ENCODE data around the gene SAMD4B. TPM values are rescaled to one million over a fixed set of nuclear protein-coding genes. Genes with fewer than 3 reads are reported as not detected.
A peak's percentile ranks its signal among the peaks of the same experiment; 100 is the strongest.

Gene SAMD4B
- total and polyA plus RNA-seq, 9 of the 15 experiments (the other 6 are each of a cell fraction or from before 2014, with no cell fraction given): 3.4 to 90.5 (median 38.0) TPM

DNA sequence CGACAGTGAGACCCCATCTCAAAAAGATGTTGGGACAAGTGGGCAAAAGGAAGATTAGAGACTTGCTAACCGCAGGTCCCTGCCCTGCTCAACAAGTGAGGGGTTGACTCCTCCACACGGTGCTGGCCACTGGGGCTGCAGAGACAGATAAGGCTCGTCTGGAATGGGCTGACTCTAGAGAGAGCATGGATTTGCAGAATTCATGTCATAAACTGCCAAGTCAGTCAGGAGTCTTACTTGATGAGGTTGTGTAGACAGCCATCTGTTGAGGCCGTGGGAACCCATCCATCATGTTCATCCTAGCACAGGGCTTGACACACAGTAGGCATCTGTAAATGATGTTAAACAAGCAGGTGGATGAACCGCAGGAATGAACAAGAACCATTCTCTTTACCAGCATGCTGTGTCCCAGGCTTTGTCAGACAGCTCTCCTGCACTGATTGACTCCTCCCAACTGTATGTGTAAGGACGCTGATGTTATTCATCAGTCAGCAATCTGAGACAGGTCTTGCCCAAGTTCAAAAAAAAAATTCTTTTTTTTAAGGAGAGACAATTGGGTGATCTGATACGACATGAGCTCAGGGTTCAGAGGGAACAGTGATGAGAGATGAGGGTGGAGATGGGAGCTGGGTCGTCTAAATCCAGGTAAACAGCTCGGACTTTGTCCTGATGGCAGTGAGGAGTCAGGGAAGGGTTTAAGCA is 39.8 kb downstream of the SAMD4B start (continued):
- TF ChIP-seq, protein P1, sequence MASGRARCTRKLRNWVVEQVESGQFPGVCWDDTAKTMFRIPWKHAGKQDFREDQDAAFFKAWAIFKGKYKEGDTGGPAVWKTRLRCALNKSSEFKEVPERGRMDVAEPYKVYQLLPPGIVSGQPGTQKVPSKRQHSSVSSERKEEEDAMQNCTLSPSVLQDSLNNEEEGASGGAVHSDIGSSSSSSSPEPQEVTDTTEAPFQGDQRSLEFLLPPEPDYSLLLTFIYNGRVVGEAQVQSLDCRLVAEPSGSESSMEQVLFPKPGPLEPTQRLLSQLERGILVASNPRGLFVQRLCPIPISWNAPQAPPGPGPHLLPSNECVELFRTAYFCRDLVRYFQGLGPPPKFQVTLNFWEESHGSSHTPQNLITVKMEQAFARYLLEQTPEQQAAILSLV (tag; IDR thresholded peaks at IDR 0.05): no peak
- TF ChIP-seq, protein P2, sequence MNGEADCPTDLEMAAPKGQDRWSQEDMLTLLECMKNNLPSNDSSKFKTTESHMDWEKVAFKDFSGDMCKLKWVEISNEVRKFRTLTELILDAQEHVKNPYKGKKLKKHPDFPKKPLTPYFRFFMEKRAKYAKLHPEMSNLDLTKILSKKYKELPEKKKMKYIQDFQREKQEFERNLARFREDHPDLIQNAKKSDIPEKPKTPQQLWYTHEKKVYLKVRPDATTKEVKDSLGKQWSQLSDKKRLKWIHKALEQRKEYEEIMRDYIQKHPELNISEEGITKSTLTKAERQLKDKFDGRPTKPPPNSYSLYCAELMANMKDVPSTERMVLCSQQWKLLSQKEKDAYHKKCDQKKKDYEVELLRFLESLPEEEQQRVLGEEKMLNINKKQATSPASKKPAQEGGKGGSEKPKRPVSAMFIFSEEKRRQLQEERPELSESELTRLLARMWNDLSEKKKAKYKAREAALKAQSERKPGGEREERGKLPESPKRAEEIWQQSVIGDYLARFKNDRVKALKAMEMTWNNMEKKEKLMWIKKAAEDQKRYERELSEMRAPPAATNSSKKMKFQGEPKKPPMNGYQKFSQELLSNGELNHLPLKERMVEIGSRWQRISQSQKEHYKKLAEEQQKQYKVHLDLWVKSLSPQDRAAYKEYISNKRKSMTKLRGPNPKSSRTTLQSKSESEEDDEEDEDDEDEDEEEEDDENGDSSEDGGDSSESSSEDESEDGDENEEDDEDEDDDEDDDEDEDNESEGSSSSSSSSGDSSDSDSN (IDR thresholded peaks at IDR 0.05; ENCODE audit: borderline replicate concordance in 1 of 2, low read depth in 2 of 2, low read length in 2 of 2): no peak
- TF ChIP-seq POLR2A (conservative IDR thresholded peaks at IDR 0.05) (no peak), MAFK (IDR thresholded peaks at IDR 0.05; ENCODE audit: low read length) (peak; percentile 65; the same call in 1 of the 2 replicates), ZKSCAN3 (CRISPR knock-in tag; IDR thresholded peaks at IDR 0.05) (no peak), POLR2AphosphoS5 (IDR thresholded peaks at IDR 0.05; ENCODE audit: control insufficient read depth, insufficient read depth, low read depth, low read length) (peak; percentile 91)
- TF ChIP-seq, protein P3, sequence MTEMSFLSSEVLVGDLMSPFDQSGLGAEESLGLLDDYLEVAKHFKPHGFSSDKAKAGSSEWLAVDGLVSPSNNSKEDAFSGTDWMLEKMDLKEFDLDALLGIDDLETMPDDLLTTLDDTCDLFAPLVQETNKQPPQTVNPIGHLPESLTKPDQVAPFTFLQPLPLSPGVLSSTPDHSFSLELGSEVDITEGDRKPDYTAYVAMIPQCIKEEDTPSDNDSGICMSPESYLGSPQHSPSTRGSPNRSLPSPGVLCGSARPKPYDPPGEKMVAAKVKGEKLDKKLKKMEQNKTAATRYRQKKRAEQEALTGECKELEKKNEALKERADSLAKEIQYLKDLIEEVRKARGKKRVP (CRISPR knock-in tag; IDR thresholded peaks at IDR 0.05): peak; percentile 54; the same call in 1 of the 2 replicates
- TF ChIP-seq, protein P4, sequence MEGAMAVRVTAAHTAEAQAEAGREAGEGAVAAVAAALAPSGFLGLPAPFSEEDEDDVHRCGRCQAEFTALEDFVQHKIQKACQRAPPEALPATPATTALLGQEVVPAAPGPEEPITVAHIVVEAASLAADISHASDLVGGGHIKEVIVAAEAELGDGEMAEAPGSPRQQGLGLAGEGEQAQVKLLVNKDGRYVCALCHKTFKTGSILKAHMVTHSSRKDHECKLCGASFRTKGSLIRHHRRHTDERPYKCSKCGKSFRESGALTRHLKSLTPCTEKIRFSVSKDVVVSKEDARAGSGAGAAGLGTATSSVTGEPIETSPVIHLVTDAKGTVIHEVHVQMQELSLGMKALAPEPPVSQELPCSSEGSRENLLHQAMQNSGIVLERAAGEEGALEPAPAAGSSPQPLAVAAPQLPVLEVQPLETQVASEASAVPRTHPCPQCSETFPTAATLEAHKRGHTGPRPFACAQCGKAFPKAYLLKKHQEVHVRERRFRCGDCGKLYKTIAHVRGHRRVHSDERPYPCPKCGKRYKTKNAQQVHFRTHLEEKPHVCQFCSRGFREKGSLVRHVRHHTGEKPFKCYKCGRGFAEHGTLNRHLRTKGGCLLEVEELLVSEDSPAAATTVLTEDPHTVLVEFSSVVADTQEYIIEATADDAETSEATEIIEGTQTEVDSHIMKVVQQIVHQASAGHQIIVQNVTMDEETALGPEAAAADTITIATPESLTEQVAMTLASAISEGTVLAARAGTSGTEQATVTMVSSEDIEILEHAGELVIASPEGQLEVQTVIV (CRISPR knock-in tag; IDR thresholded peaks at IDR 0.05; ENCODE audit: borderline replicate concordance): no peak
- TF ChIP-seq, protein P5, sequence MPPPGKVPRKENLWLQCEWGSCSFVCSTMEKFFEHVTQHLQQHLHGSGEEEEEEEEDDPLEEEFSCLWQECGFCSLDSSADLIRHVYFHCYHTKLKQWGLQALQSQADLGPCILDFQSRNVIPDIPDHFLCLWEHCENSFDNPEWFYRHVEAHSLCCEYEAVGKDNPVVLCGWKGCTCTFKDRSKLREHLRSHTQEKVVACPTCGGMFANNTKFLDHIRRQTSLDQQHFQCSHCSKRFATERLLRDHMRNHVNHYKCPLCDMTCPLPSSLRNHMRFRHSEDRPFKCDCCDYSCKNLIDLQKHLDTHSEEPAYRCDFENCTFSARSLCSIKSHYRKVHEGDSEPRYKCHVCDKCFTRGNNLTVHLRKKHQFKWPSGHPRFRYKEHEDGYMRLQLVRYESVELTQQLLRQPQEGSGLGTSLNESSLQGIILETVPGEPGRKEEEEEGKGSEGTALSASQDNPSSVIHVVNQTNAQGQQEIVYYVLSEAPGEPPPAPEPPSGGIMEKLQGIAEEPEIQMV (tag; conservative IDR thresholded peaks at IDR 0.05; ENCODE audit: low read depth): no peak
- TF ChIP-seq, protein P6, sequence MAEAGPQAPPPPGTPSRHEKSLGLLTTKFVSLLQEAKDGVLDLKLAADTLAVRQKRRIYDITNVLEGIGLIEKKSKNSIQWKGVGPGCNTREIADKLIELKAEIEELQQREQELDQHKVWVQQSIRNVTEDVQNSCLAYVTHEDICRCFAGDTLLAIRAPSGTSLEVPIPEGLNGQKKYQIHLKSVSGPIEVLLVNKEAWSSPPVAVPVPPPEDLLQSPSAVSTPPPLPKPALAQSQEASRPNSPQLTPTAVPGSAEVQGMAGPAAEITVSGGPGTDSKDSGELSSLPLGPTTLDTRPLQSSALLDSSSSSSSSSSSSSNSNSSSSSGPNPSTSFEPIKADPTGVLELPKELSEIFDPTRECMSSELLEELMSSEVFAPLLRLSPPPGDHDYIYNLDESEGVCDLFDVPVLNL (CRISPR knock-in tag; IDR thresholded peaks at IDR 0.05; ENCODE audit: low read depth): no peak
- TF ChIP-seq, protein P7, sequence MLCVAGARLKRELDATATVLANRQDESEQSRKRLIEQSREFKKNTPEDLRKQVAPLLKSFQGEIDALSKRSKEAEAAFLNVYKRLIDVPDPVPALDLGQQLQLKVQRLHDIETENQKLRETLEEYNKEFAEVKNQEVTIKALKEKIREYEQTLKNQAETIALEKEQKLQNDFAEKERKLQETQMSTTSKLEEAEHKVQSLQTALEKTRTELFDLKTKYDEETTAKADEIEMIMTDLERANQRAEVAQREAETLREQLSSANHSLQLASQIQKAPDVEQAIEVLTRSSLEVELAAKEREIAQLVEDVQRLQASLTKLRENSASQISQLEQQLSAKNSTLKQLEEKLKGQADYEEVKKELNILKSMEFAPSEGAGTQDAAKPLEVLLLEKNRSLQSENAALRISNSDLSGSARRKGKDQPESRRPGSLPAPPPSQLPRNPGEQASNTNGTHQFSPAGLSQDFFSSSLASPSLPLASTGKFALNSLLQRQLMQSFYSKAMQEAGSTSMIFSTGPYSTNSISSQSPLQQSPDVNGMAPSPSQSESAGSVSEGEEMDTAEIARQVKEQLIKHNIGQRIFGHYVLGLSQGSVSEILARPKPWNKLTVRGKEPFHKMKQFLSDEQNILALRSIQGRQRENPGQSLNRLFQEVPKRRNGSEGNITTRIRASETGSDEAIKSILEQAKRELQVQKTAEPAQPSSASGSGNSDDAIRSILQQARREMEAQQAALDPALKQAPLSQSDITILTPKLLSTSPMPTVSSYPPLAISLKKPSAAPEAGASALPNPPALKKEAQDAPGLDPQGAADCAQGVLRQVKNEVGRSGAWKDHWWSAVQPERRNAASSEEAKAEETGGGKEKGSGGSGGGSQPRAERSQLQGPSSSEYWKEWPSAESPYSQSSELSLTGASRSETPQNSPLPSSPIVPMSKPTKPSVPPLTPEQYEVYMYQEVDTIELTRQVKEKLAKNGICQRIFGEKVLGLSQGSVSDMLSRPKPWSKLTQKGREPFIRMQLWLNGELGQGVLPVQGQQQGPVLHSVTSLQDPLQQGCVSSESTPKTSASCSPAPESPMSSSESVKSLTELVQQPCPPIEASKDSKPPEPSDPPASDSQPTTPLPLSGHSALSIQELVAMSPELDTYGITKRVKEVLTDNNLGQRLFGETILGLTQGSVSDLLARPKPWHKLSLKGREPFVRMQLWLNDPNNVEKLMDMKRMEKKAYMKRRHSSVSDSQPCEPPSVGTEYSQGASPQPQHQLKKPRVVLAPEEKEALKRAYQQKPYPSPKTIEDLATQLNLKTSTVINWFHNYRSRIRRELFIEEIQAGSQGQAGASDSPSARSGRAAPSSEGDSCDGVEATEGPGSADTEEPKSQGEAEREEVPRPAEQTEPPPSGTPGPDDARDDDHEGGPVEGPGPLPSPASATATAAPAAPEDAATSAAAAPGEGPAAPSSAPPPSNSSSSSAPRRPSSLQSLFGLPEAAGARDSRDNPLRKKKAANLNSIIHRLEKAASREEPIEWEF (CRISPR knock-in tag; IDR thresholded peaks at IDR 0.05): no peak

Measured in K562 (cell line).